Osteoblast (primary cell): ENCODE measurements around the gene LMNTD1. TPM values are rescaled to one million over a fixed set of nuclear protein-coding genes. Genes with fewer than 3 reads are reported as not detected.
"Not testable (repeated sequence)": the region's sequence is repeated elsewhere in the genome, so short reads cannot be mapped to it uniquely, and the experiment has no call there.

Source experiments
- DNase-seq: peaks from one replicate; pipeline ENCODE4 v3.0.0; 2011; ENCODE audit warnings: low spot score, mixed read lengths; ENCODE audit not compliant: insufficient read length; ENCODE audit errors: missing footprints
- H2AFZ ChIP-seq: 2 replicates; pipeline ENCODE4 v1.6.0; 2011; ENCODE audit warnings: mild to moderate bottlenecking, low read length
- H3K27ac ChIP-seq: 2 replicates; pipeline ENCODE4 v1.5.1; 2011; ENCODE audit warnings: mild to moderate bottlenecking, low read depth, low read length, moderate library complexity
- H3K27me3 ChIP-seq: 2 replicates; pipeline ENCODE4 v1.6.0; 2012; ENCODE audit warnings: mild to moderate bottlenecking, control low read depth, inconsistent platforms, low read length, moderate library complexity; ENCODE audit not compliant: insufficient read depth
- H3K36me3 ChIP-seq: 2 replicates; pipeline ENCODE4 v1.5.1; 2011; ENCODE audit warnings: mild to moderate bottlenecking, low read length, control low read depth, moderate library complexity; ENCODE audit not compliant: insufficient read depth
- H3K4me1 ChIP-seq: 2 replicates; pipeline ENCODE4 v1.5.1; 2011; ENCODE audit warnings: mild to moderate bottlenecking, low read length, control low read depth, moderate library complexity; ENCODE audit not compliant: insufficient read depth
- H3K4me2 ChIP-seq: 2 replicates; pipeline ENCODE4 v1.6.0; 2011; ENCODE audit warnings: mild to moderate bottlenecking, low read length; ENCODE audit not compliant: insufficient read depth
- H3K4me3 ChIP-seq: fragments of 200-600 bp; sonication (generic); 3 replicates; pipeline ENCODE4 v1.5.1; 2012; ENCODE audit warnings: mild to moderate bottlenecking, low read length, inconsistent platforms; ENCODE audit not compliant: insufficient read depth
- H3K79me2 ChIP-seq: 2 replicates; pipeline ENCODE4 v1.6.0; 2012; ENCODE audit warnings: mild to moderate bottlenecking, low read length, control low read depth, inconsistent platforms; ENCODE audit not compliant: insufficient read depth
- H3K9me3 ChIP-seq: 2 replicates; pipeline ENCODE4 v1.5.1; 2011; ENCODE audit warnings: low read depth, low read length, control low read depth
- H4K20me1 ChIP-seq: 2 replicates; pipeline ENCODE4 v1.6.0; 2012; ENCODE audit warnings: mild to moderate bottlenecking, low read length, control low read depth; ENCODE audit not compliant: insufficient read depth
- CTCF ChIP-seq: IDR thresholded peaks from 2 replicates; pipeline ENCODE4 v1.5.1; 2011; ENCODE audit warnings: mild to moderate bottlenecking, low read depth, low read length, moderate library complexity; ENCODE audit errors: extremely low read depth
- total RNA-seq: library from RNA; depleted of rRNA; stranded (reverse); fragments of >200 nt; gene quantifications from 2 replicates; pipeline ENCODE4 v1.2.3, GENCODE V29; 2012

Gene LMNTD1
- total RNA-seq, 1 donor = not detected

- Histone ChIP-seq H3K4me1 (peaks cover 18% of the 10 kb centered on the region), H4K20me1 (no peaks in the 10 kb centered on the region), H2AFZ (no peak overlapping the region), H3K9me3 (no peaks in the 10 kb centered on the region), H3K27me3 (no peaks in the 10 kb centered on the region), H3K4me2 (peak overlapping the region; percentile 3), H3K4me3 (no peak overlapping the region), H3K27ac (peak overlapping the region; percentile 20), H3K79me2 (no peaks in the 10 kb centered on the region), H3K36me3 (no peaks in the 10 kb centered on the region)
- peak; percentile 79 for DNase-seq
- TF ChIP-seq CTCF = no peak
These were observed 57.6 kb downstream of the LMNTD1 start for GRCh38 chr12:25495331-25496097.

- H3K27ac ChIP-seq = no peak overlapping the region
- H3K27me3 ChIP-seq = no peaks in the 10 kb centered on the region
- no peak overlapping the region for H3K4me3 ChIP-seq
- no peak for DNase-seq
- peaks cover 16% of the 10 kb centered on the region for H3K4me1 ChIP-seq
- H3K79me2 ChIP-seq = no peaks in the 10 kb centered on the region
- H2AFZ ChIP-seq = no peak overlapping the region
- no peaks in the 10 kb centered on the region for H3K9me3 ChIP-seq
- no peaks in the 10 kb centered on the region for H3K36me3 ChIP-seq
- H3K4me2 ChIP-seq = no peak overlapping the region
- H4K20me1 ChIP-seq = no peaks in the 10 kb centered on the region
- no peak for TF ChIP-seq CTCF
These were observed 58.2 kb downstream of the LMNTD1 start for GRCh38 chr12:25494926-25495325.

GRCh38 chr12:25493682-25494081 lies 59.4 kb downstream of the LMNTD1 start:
- Histone ChIP-seq H3K4me2 (no peak overlapping the region), H3K27ac (no peak overlapping the region), H3K9me3 (no peaks in the 10 kb centered on the region), H3K4me3 (no peak overlapping the region), H3K36me3 (no peaks in the 10 kb centered on the region), H3K79me2 (no peaks in the 10 kb centered on the region), H4K20me1 (no peaks in the 10 kb centered on the region), H3K4me1 (peaks cover 16% of the 10 kb centered on the region), H3K27me3 (no peaks in the 10 kb centered on the region), H2AFZ (no peak overlapping the region)
- DNase-seq = no peak
- no peak for TF ChIP-seq CTCF

- Histone ChIP-seq H3K79me2 (no peaks in the 10 kb centered on the region), H3K4me1 (peaks cover 16% of the 10 kb centered on the region), H3K36me3 (no peaks in the 10 kb centered on the region), H2AFZ (no peak overlapping the region), H4K20me1 (no peaks in the 10 kb centered on the region), H3K4me2 (no peak overlapping the region), H3K4me3 (no peak overlapping the region), H3K27me3 (no peaks in the 10 kb centered on the region), H3K9me3 (no peaks in the 10 kb centered on the region), H3K27ac (no peak overlapping the region)
- TF ChIP-seq CTCF = no peak
- DNase-seq = no peak
These were observed 61.4 kb downstream of the LMNTD1 start for GRCh38 chr12:25491396-25492325.

- not testable (repeated sequence) for H3K27me3 ChIP-seq, DNase-seq
These were observed 63.9 kb downstream of the LMNTD1 start for GRCh38 chr12:25488956-25489870.

More at GRCh38 chr12:25488956-25489870, 63.9 kb downstream of the LMNTD1 start:
- not testable (repeated sequence) for H2AFZ ChIP-seq, H3K9me3 ChIP-seq, H3K79me2 ChIP-seq, H4K20me1 ChIP-seq, H3K4me2 ChIP-seq, H3K36me3 ChIP-seq, H3K4me1 ChIP-seq, H3K27ac ChIP-seq, H3K4me3 ChIP-seq
